PC-3 (cell line): ENCODE results near the gene CDKN2B-AS1. TPM values are rescaled to one million over a fixed set of nuclear protein-coding genes. Genes with fewer than 3 reads are reported as not detected.

Experiments
- ATAC-seq: fragments of 200-7000 bp; cut with Tn5 transposase; 2 replicates; pipeline ENCODE4 v1.9.1; 2020; ENCODE audit warnings: mild to moderate bottlenecking, moderate library complexity
- BruUV-seq: library from RNA; stranded (reverse); fragments of 400-500 nt; replicated peaks from 2 replicates; lab custom pipeline; 2021; lab: Mats Ljungman, UMichigan
- CTCF ChIA-PET: fragments of 300-600 bp; sonication (Branson Sonifier 250); formaldehyde crosslinking; loops from one replicate; lab custom pipeline; 2022; ENCODE audit warnings: antibody characterized with exemption; lab: Charles Lee
- POLR2A ChIA-PET: fragments of 300-600 bp; sonication (Branson Sonifier 250); formaldehyde crosslinking; loops from one replicate; lab custom pipeline; 2022; ENCODE audit warnings: antibody characterized with exemption; ENCODE audit not compliant: unreplicated experiment; lab: Charles Lee
- DNase-seq: peaks from one replicate; pipeline ENCODE4 v3.0.0-alpha.2; 2015
- H2AFZ ChIP-seq: fragments of 300-600 bp; sonication (generic); 2 replicates; pipeline ENCODE4 v1.6.0; 2016; ENCODE audit warnings: antibody characterized with exemption, low read length
- H3F3A ChIP-seq: fragments of 300-600 bp; sonication (generic); one replicate; pipeline ENCODE4 v1.6.0; 2017; ENCODE audit warnings: antibody characterized with exemption, low read length, control low read depth, mild to moderate bottlenecking; ENCODE audit not compliant: unreplicated experiment
- H3K27ac ChIP-seq: fragments of 300-600 bp; sonication (generic); 2 replicates; pipeline ENCODE4 v1.5.1; 2016; ENCODE audit warnings: mild to moderate bottlenecking, low read length
- H3K27me3 ChIP-seq: fragments of 300-600 bp; sonication (generic); 2 replicates; pipeline ENCODE4 v1.6.1; 2016; ENCODE audit warnings: low read length, mixed read lengths
- H3K36me3 ChIP-seq: fragments of 300-600 bp; sonication (generic); 2 replicates; pipeline ENCODE4 v1.6.1; 2016; ENCODE audit warnings: low read depth, mixed run types, low read length, mixed read lengths
- H3K4me1 ChIP-seq: fragments of 300-600 bp; sonication (generic); 2 replicates; pipeline ENCODE4 v1.5.1; 2016; ENCODE audit warnings: low read length; ENCODE audit not compliant: insufficient read depth
- H3K4me2 ChIP-seq: fragments of 300-600 bp; sonication (generic); 2 replicates; pipeline ENCODE4 v1.6.0; 2016; ENCODE audit warnings: low read length
- H3K4me3 ChIP-seq: fragments of 300-600 bp; sonication (generic); 2 replicates; pipeline ENCODE4 v1.5.1; 2016; ENCODE audit warnings: mild to moderate bottlenecking, low read length, mixed read lengths
- H3K79me2 ChIP-seq: fragments of 300-600 bp; sonication (generic); 2 replicates; pipeline ENCODE4 v1.6.1; 2017; ENCODE audit warnings: low read length, mixed read lengths
- H3K9ac ChIP-seq: fragments of 300-600 bp; sonication (generic); 2 replicates; pipeline ENCODE4 v1.6.0; 2016; ENCODE audit warnings: mild to moderate bottlenecking, low read length
- H3K9me2 ChIP-seq: fragments of 300-600 bp; sonication (generic); replicated peaks from 2 replicates; pipeline ENCODE4 v1.6.1; 2016; ENCODE audit warnings: mixed run types, low read length, mixed read lengths
- H3K9me3 ChIP-seq: fragments of 300-600 bp; sonication (generic); 2 replicates; pipeline ENCODE4 v1.6.1; 2016; ENCODE audit warnings: low read length, mixed read lengths
- H4K20me1 ChIP-seq: fragments of 300-600 bp; sonication (generic); 2 replicates; pipeline ENCODE4 v1.6.1; 2016; ENCODE audit warnings: low read length, mixed read lengths
- CTCF ChIP-seq: fragments of 300-600 bp; sonication (generic); conservative IDR thresholded peaks from 2 replicates; pipeline ENCODE4 v1.5.1; 2017; ENCODE audit warnings: antibody characterized with exemption, low read depth, mild to moderate bottlenecking, low read length
- EZH2 ChIP-seq: fragments of 300-600 bp; sonication (generic); IDR thresholded peaks from one replicate; pipeline ENCODE4 v1.6.1; 2017; ENCODE audit warnings: antibody characterized with exemption, mild to moderate bottlenecking, low read length; ENCODE audit not compliant: unreplicated experiment
- EZH2phosphoT487 ChIP-seq: fragments of 300-600 bp; sonication (generic); IDR thresholded peaks from 2 replicates; pipeline ENCODE4 v1.6.1; 2018; ENCODE audit warnings: mild to moderate bottlenecking, antibody characterized with exemption, low read length, borderline replicate concordance
- intact Hi-C: fragments of 100-400 bp; cut with micrococcal nuclease; formaldehyde crosslinking; loops from 2 replicates; pipeline ENCODE4 v1.9.0; 2023
- total RNA-seq: library from RNA; depleted of rRNA; stranded (reverse); fragments of >200 nt; gene quantifications from 2 replicates; pipeline ENCODE4 v1.2.3, GENCODE V29; 2014

The CDKN2B-AS1 gene
- total RNA-seq, 1 experiment from 2014 or later, result 2.0 TPM

GRCh38 chr9:22165144-22165543, 170.6 kb downstream of the CDKN2B-AS1 start:
- H2AFZ ChIP-seq, result no peak overlapping the region
- H3K79me2 ChIP-seq, result no peaks in the 10 kb centered on the region
- no peaks in the 10 kb centered on the region for H3K9me2 ChIP-seq
- peak overlapping the region; percentile 52 for H3K4me2 ChIP-seq
- peaks cover 39% of the 10 kb centered on the region for H3K4me1 ChIP-seq
- peaks cover 6% of the 10 kb centered on the region for H3F3A ChIP-seq
- no peaks in the 10 kb centered on the region for H3K27me3 ChIP-seq
- intact Hi-C loops, result no loop called here
- H4K20me1 ChIP-seq, result no peaks in the 10 kb centered on the region
- ChIA-PET CTCF (no interaction called here), POLR2A (no interaction called here)
- DNase-seq (peak; percentile 52), ATAC-seq (peak; percentile 56)
- BruUV-seq, result no TSS peak
- TF ChIP-seq CTCF (no peak), EZH2 (no peak), EZH2phosphoT487 (no peak)
- H3K27ac ChIP-seq, result peak overlapping the region; percentile 82
- H3K9me3 ChIP-seq, result no peaks in the 10 kb centered on the region
- no peaks in the 10 kb centered on the region for H3K36me3 ChIP-seq
- H3K9ac ChIP-seq, result peak overlapping the region; percentile 47
- H3K4me3 ChIP-seq, result no peak overlapping the region

GRCh38 chr9:22169243-22169642, 174.7 kb downstream of the CDKN2B-AS1 start:
- intact Hi-C loops, result no loop called here
- H3K4me3 ChIP-seq, result peak overlapping the region; percentile 1; the same call in 1 of the 2 replicates
- H3F3A ChIP-seq, result peaks cover 6% of the 10 kb centered on the region
- H3K4me2 ChIP-seq, result peak overlapping the region; percentile 74
- no peaks in the 10 kb centered on the region for H4K20me1 ChIP-seq
- peak overlapping the region; percentile 81 for H3K9ac ChIP-seq
- peak; percentile 50 for ATAC-seq
- CTCF ChIA-PET, result no interaction called here
- no peaks in the 10 kb centered on the region for H3K9me2 ChIP-seq
- H3K4me1 ChIP-seq, result peaks cover 51% of the 10 kb centered on the region
- peak overlapping the region; percentile 97 for H3K27ac ChIP-seq
- DNase-seq, result peak; percentile 69
- no peak overlapping the region for H2AFZ ChIP-seq
- H3K36me3 ChIP-seq, result no peaks in the 10 kb centered on the region
- no TSS peak for BruUV-seq
- H3K9me3 ChIP-seq, result no peaks in the 10 kb centered on the region
- POLR2A ChIA-PET, result interaction anchor here (0.6 to 0.7 kb wide), 3 partner anchors 42 to 75 kb away, joined by 3 to 4 read pairs (median 3); no protein-coding TSS in a partner anchor
- H3K79me2 ChIP-seq, result no peaks in the 10 kb centered on the region
- no peaks in the 10 kb centered on the region for H3K27me3 ChIP-seq
- TF ChIP-seq EZH2phosphoT487, result no peak
- TF ChIP-seq EZH2, result no peak
- no peak for TF ChIP-seq CTCF

GRCh38 chr9:22169727-22170503, 175.3 kb downstream of the CDKN2B-AS1 start:
- Histone ChIP-seq H3K9me3 (no peaks in the 10 kb centered on the region), H3K79me2 (no peaks in the 10 kb centered on the region), H3K9me2 (no peaks in the 10 kb centered on the region), H3K27me3 (no peaks in the 10 kb centered on the region), H3K36me3 (no peaks in the 10 kb centered on the region), H3K4me1 (peaks cover 45% of the 10 kb centered on the region), H3K27ac (peak overlapping the region; percentile 97), H4K20me1 (no peaks in the 10 kb centered on the region), H3K4me3 (peak overlapping the region; percentile 1; the same call in 1 of the 2 replicates), H3K4me2 (peak overlapping the region; percentile 74), H3F3A (peaks cover 6% of the 10 kb centered on the region), H3K9ac (peak overlapping the region; percentile 81), H2AFZ (no peak overlapping the region)
- ChIA-PET CTCF (no interaction called here), POLR2A (interaction anchor here (0.6 to 0.7 kb wide), 3 partner anchors 42 to 74 kb away, joined by 3 to 4 read pairs (median 3); no protein-coding TSS in a partner anchor)
- DNase-seq, result peak; percentile 78
- intact Hi-C loops, result loop anchor here (1.0 to 2.0 kb wide), 3 partner anchors 11 to 68 kb away; no protein-coding TSS in a partner anchor
- TSS peak; percentile 69 for BruUV-seq
- peak; percentile 88 for ATAC-seq
- TF ChIP-seq EZH2phosphoT487 (no peak), EZH2 (no peak), CTCF (no peak)
